GM18508 (cell line): ENCODE data around the gene CST9L.

ENCODE experiments used
- ATAC-seq: cut with Tn5 transposase; IDR thresholded peaks from one replicate; pipeline ENCODE4 v1.9.1; 2021; ENCODE audit warnings: moderate number of reproducible peaks; ENCODE audit not compliant: insufficient read depth, unreplicated experiment

The CST9L gene

DNA sequence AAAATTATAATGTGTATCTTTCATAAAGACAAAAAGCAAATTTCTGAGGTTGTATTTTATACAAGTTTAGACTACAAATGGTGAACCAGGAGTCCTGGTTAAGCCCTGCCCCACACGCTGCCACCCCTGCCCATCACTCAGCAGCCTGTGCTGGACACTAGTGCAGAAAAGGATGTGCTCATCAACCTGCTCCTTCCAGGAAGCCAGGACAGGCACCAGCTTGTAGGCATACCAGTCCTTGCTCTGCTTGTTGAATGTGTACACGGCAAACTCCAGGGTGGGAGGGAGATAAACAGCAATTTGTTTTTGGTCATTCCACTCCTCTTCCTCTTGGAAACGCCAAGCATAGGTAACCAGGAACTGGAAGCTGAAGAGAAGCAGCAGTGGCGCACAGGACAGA lies 18.1 kb downstream of the CST9L start:
- ATAC-seq, result no peak

DNA sequence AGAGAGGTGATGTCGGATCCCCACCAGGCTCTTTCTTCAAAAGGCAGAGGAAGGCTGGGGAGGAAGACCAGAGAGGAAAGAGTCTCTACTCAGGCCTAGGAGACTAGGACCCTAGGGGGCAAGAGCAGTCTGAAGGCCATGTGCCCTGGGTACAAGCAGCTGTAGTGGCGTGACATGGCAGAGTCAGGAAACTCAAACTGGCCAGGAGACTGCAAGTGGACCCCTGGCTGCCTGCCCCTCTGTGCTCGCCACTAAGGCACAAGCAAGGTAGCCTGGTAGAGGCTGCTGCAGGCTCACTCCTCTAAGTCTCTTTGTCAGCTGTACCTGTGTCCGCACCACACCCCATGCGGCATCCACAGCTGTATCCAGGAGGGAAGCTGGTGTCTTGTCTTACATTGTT lies 19.9 kb downstream of the CST9L start:
- ATAC-seq, result no peak

GRCh38 chr20:23547613-23548012 lies 20.7 kb downstream of the CST9L start:
- no peak for ATAC-seq

- no peak for ATAC-seq
Observed at GRCh38 chr20:23546435-23547144, 21.7 kb downstream of the CST9L start.

GRCh38 chr20:23544133-23544532 lies 24.2 kb downstream of the CST9L start:
- no peak for ATAC-seq

DNA sequence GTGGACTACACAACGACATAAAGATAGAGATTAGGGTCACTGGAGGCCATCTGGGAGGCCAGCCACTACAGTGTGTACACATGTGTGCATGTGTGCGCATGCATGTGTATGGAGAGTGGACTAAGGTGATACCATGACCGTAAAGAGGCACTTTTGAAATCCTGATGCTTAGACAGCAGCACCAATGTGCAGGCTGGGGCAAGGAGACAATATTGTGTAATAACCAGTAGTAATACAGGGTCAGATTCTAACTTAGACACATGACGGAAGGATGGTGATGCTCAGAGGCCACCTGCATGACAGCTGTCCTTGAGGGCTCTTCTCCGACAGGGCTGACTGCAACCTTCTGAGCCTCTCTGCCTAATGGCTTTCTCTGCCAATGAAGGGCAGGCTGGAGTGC lies 25.5 kb downstream of the CST9L start:
- no peak for ATAC-seq

- ATAC-seq, result no peak
Observed at GRCh38 chr20:23541776-23542175, 26.5 kb downstream of the CST9L start.

- ATAC-seq, result no peak
Observed at GRCh38 chr20:23541330-23541729, 27.0 kb downstream of the CST9L start.

- ATAC-seq, result no peak
Observed at GRCh38 chr20:23540624-23541023, 27.7 kb downstream of the CST9L start.

DNA sequence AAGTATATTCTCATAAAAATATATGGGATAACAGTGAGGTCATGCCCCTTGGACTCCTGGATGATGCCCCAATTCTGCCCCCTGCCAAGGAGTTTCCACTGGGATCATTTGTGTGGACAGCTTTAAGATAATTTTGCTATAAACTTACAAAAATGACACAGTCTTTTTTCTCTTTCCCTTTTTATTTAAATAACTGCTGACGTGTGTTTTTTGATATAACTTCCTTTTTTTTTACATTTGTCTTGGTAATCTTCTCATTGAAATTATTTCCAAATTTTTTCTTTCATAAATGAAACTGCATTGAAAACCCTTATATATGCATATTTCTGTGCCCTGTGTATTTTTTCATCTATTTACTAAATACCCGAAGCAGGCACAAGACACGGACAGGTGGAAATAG lies 31.3 kb downstream of the CST9L start:
- ATAC-seq, result no peak

DNA sequence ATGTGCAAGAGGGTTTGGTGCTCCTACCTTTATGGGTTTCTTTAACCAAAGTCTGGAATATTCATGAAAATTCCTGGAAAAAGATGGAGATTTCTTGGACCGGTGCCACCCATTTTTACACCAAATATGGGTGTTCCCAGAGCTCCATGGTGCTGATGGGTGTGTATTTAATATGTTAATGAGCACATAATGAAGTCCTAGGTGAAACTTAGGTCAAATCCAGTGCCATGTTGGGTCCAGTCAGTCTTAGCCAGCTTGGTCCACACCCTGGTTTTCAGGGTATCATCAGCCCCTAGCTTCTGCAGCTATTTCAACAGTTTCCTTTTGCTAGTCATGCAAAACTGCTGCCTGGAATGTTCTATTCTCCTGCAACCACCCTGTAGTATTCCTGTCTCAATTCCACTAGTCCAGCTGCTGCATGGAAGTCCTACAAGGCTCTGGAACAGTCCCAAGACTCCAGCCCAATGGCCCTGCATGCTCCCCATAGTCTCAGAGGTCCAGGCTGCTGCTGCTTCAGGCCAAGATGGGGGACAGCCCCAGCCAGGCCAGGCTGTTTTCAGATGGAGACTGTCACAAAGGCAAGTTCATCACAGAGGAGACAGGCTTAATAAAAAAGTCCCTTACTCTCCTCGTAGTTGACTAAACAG lies 31.8 kb downstream of the CST9L start:
- no peak for ATAC-seq

DNA sequence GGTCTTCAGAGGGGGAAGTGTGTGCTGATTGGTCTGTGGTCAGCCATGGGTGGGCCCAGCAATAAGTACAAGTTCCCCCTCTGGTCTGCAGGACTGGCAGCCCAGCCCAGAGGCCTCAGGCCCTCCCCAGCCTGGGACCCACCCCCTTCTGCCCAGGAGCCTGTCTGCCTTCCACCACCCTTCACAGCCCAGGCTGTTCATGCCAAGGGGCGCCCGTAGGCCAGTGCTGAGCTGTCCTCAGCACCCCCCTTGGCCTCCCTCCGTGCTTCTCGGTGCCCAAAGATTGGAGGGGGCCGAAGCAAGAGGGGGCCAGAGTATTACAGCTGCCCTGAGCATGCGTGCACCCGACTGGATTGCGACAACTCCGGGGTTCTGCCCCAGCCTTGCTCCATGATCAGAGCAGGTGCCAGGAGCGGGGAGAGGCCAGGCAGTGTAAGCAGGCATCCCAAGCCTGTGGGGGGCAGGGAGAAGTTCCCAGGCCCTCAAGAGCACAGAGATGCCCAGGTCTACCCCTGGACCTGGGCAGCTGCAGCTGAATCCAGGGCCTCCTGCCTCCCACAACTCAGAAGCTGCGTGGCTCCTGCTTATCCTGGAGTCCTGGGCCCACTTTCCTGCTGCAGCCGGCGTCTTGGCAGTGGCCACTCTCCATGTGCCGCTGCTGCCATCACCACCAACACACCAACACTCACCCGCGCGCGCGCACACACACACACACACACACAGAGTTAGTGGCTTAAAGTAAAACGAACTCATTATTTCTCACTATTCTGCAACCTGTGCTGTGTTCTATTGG lies 33.3 kb downstream of the CST9L start:
- ATAC-seq, result no peak

DNA sequence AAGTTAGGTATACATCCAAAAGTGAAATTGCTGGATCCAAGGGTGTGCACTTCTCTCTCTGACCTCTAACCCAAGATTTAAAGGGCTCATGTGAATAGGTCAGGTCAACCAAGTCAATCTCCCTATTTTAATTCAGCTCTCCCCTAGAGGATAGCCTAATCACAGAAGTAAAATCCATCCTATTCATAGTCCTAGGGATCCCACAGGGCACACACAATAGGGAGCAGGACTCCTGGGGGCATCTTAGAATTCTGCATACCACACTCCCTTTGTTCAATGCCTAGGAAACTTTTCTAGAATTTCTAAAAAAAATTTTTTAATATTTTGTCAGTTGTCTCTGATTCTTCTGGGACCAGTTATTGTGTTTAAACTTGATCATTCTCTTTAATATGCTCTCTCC lies 35.1 kb downstream of the CST9L start:
- ATAC-seq, result no peak

DNA sequence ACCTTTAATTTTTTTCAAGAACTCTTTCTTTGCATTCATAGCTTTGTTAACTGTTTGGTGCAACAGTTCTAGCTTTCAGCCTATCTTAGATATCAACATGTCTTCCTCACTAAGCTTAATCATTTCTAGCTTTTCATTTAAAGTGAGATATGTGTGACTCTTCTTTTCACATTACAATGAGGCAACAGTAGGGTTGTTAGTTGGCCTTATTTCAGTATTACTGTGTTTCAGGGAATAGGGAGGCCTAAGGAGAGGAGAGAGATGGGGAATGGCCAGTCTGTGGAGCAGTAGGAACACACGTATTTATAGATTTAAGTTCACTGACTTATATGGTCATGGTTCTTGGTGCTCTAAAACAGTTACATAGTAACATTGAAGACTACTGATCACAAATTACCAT lies 35.8 kb downstream of the CST9L start:
- no peak for ATAC-seq

GRCh38 chr20:23530937-23531567 lies 37.2 kb downstream of the CST9L start:
- ATAC-seq, result no peak

GRCh38 chr20:23528867-23529431 lies 39.3 kb downstream of the CST9L start:
- ATAC-seq, result no peak

GRCh38 chr20:23526850-23527249 lies 41.4 kb downstream of the CST9L start:
- ATAC-seq, result no peak

GRCh38 chr20:23524146-23524545 lies 44.1 kb downstream of the CST9L start:
- ATAC-seq, result no peak

GRCh38 chr20:23520185-23520584 lies 48.1 kb downstream of the CST9L start:
- no peak for ATAC-seq

DNA sequence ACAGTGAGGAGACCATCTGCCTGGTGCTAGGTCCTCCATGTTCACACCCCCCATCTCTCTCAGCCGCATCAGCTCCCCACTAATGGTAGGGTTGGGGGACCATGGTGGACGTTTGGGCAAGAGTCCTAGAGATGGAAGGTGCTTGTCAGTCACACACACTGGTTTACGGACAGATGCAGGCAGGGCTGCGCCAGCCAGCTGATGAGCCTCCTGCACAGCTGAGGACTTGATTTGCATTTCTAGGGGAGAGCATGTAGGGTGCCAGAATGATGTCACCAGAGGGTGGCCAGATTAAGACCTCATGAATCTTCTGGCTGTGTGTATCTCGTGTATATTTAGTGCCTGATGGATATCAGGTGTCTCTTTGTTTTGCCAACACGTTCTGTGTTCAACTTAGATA lies 48.7 kb downstream of the CST9L start:
- ATAC-seq, result no peak

GRCh38 chr20:23517719-23518118 lies 50.6 kb downstream of the CST9L start:
- no peak for ATAC-seq
